Pancreas (tissue), 10 donors: ENCODE data around the gene DNAH8. TPM values are rescaled to one million over a fixed set of nuclear protein-coding genes. Genes with fewer than 3 reads are reported as not detected.

Source experiments
- ATAC-seq, 4 donors: fragments of 200-7000 bp; cut with Tn5 transposase; one replicate each; pipeline versions ENCODE4 v1.8.0 to v1.9.1; 2020; ENCODE audit warnings: mild to moderate bottlenecking in 4 of 4, moderate library complexity in 4 of 4
- DNase-seq, 6 donors: peaks; one replicate each; pipeline ENCODE4 v3.0.0-alpha.2; 2020
- FAIRE-seq: peaks from 2 replicates; lab custom pipeline; 2012; peaks lifted over from hg19 to GRCh38; lab: Jason Lieb, UNC
- H3K27ac ChIP-seq, 4 donors: fragments of 200-600 bp; sonication (generic); 1 replicate in 3 of 4; 2 replicates in 1 of 4; pipeline versions ENCODE4 v1.5.0 to v1.8.0; 2020
- H3K27me3 ChIP-seq, 4 donors: fragments of 200-600 bp; one replicate each; pipeline ENCODE4 v1.8.0; 2021
- H3K36me3 ChIP-seq, 3 donors: fragments of 200-600 bp; sonication (generic) in 1 of 3; one replicate each; pipeline versions ENCODE4 v1.5.0 to v1.8.0; 2020 to 2021
- H3K4me1 ChIP-seq, 3 donors: fragments of 200-600 bp; one replicate each; pipeline ENCODE4 v1.8.0; 2021
- H3K4me3 ChIP-seq, 4 donors: fragments of 200-600 bp; sonication (generic) in 2 of 4; one replicate each; pipeline versions ENCODE4 v1.5.0 to v1.8.0; 2020 to 2021
- H3K9me3 ChIP-seq, 4 donors: fragments of 200-600 bp; one replicate each; pipeline ENCODE4 v1.8.0; 2021
- CTCF ChIP-seq, 4 donors: fragments of 200-600 bp; sonication (generic) in 3 of 4; IDR thresholded peaks; one replicate each; pipeline versions ENCODE4 v1.5.0 to v1.8.0; 2021; ENCODE audit warnings: antibody characterized with exemption in 4 of 4
- WGBS, 2 donors: extraction: QIAGEN DNeasy Blood & Tissue Kit; methylation state at CpG; one replicate each; pipeline ENCODE4 v1.1.7; 2013; 5-methylcytosine and 5-hydroxymethylcytosine counted together
- intact Hi-C, 3 donors: fragments of 100-400 bp; cut with DNase I; formaldehyde crosslinking; loops; one replicate each; pipeline versions ENCODE4 v1.11.1 to v1.14.2; 2022
- polyA plus RNA-seq, 2 donors: library from polyadenylated mRNA; stranded (reverse); fragments of 200-250 nt; gene quantifications; one replicate each; pipeline ENCODE4 v1.2.3, GENCODE V29; 2013
- total RNA-seq, 6 donors: library from RNA; stranded (reverse); fragmentation: NEBNext Ultra II Directional in 4 of 6; extraction: Animal tissue kit (Norgen Biotek cat#: 25700) in 4 of 6; gene quantifications; one replicate each; pipeline versions ENCODE4 v1.2.1 to v1.2.4, GENCODE V29; 2021 to 2023
- donor health status: healthy with polysubstance abuse.
- donor health status: DM: no; HTN: no; CAD: no; lungs with moderate emphysema.
- donor health status: DM: no; HTN: no; CAD: no.
- donor health status: control.
- donor health status: control.
- donor health status: Bipolar disorder and iron deficiency.
- donor health status: DM: yes; HTN: yes; CAD: no.
- donor health status: DM: no; HTN: no; CAD: no.
- donor health status: DM: no; HTN: no; CAD: no.
- donor health status: DM: yes; HTN: yes; CAD: no.

Gene DNAH8
- total and polyA plus RNA-seq, 8 donors = not detected

- no peak for TF ChIP-seq CTCF (IDR thresholded peaks at IDR 0.05)
- no peak for DNase-seq
- WGBS, 2 donors = 67 to 76% methylated on average over 2 of the region's 2 CpGs
- Histone ChIP-seq H3K27ac (no peak overlapping the region), H3K36me3 (no peaks in the 10 kb centered on the region), H3K27me3 (no peaks in the 10 kb centered on the region), H3K4me1 (no peaks in the 10 kb centered on the region), H3K9me3 (no peaks in the 10 kb centered on the region), H3K4me3 (no peak overlapping the region)
- ATAC-seq = no peak
- no peak for FAIRE-seq
- intact Hi-C loops = no loop called here
Observed at GRCh38 chr6:38848760-38849159, 133.6 kb downstream of the DNAH8 start.

- no peak for TF ChIP-seq CTCF (IDR thresholded peaks at IDR 0.05)
- intact Hi-C loops = no loop called here
- no peak for ATAC-seq
- H3K9me3 ChIP-seq = no peaks in the 10 kb centered on the region
- no peaks in the 10 kb centered on the region for H3K27me3 ChIP-seq
- no peaks in the 10 kb centered on the region for H3K4me1 ChIP-seq
- H3K36me3 ChIP-seq = no peaks in the 10 kb centered on the region
- WGBS, 2 donors = 76 to 83% methylated on average over 3 of the region's 3 CpGs
- H3K27ac ChIP-seq = no peak overlapping the region
- no peak for DNase-seq
- FAIRE-seq = no peak
- H3K4me3 ChIP-seq = no peak overlapping the region
Observed at GRCh38 chr6:38852215-38852614, 137.1 kb downstream of the DNAH8 start.

GRCh38 chr6:38853236-38853635 lies 138.1 kb downstream of the DNAH8 start:
- Histone ChIP-seq H3K36me3 (no peaks in the 10 kb centered on the region), H3K9me3 (no peaks in the 10 kb centered on the region), H3K27me3 (no peaks in the 10 kb centered on the region), H3K4me3 (no peak overlapping the region), H3K4me1 (no peaks in the 10 kb centered on the region), H3K27ac (no peak overlapping the region)
- ATAC-seq (no peak), DNase-seq (no peak), FAIRE-seq (no peak)
- TF ChIP-seq CTCF (IDR thresholded peaks at IDR 0.05) = no peak
- WGBS, 2 donors = 88 to 98% methylated on average over 2 of the region's 2 CpGs
- intact Hi-C loops = no loop called here

GRCh38 chr6:38856492-38856891 lies 141.4 kb downstream of the DNAH8 start:
- DNase-seq (no peak), FAIRE-seq (no peak), ATAC-seq (no peak)
- Histone ChIP-seq H3K27ac (no peak overlapping the region), H3K9me3 (no peaks in the 10 kb centered on the region), H3K4me3 (no peak overlapping the region), H3K4me1 (no peaks in the 10 kb centered on the region), H3K27me3 (no peaks in the 10 kb centered on the region), H3K36me3 (no peaks in the 10 kb centered on the region)
- no peak for TF ChIP-seq CTCF (IDR thresholded peaks at IDR 0.05)
- WGBS, 2 donors = 53 to 82% methylated on average over 2 of the region's 2 CpGs
- intact Hi-C loops = no loop called here

GRCh38 chr6:38857815-38858214 lies 142.7 kb downstream of the DNAH8 start:
- TF ChIP-seq CTCF (IDR thresholded peaks at IDR 0.05) = no peak
- H3K9me3 ChIP-seq = no peaks in the 10 kb centered on the region
- H3K27ac ChIP-seq = no peak overlapping the region
- H3K36me3 ChIP-seq = no peaks in the 10 kb centered on the region
- 76 to 82% methylated on average over 5 of the region's 5 CpGs for WGBS, 2 donors
- H3K27me3 ChIP-seq = no peaks in the 10 kb centered on the region
- H3K4me3 ChIP-seq = no peak overlapping the region
- DNase-seq = no peak
- H3K4me1 ChIP-seq = no peaks in the 10 kb centered on the region
- ATAC-seq = no peak
- no peak for FAIRE-seq
- intact Hi-C loops = no loop called here
